A549 (cell line): ENCODE measurements around the gene SETD1B. TPM values are rescaled to one million over a fixed set of nuclear protein-coding genes. Genes with fewer than 3 reads are reported as not detected.

Source experiments
- ATAC-seq, 2 experiments: fragments of 200-7000 bp in 1 of 2; fragments of >200 bp in 1 of 2; cut with Nextera tagmentation in 1 of 2; cut with Tn5 transposase in 1 of 2; 3 replicates each; pipeline versions ENCODE4 v1.8.0 to v1.9.1; 2018 to 2020; ENCODE audit warnings: mild to moderate bottlenecking in 1 of 2, moderate library complexity in 1 of 2
- CTCF ChIA-PET: fragments of 300-600 bp; sonication (Branson Sonifier 250); formaldehyde crosslinking; extraction: SDS; loops from one replicate; lab custom pipeline; 2021; ENCODE audit warnings: antibody characterized with exemption, inconsistent platforms; lab: Yijun Ruan, JAX
- POLR2A ChIA-PET: fragments of 350-600 bp; formaldehyde crosslinking; extraction: SDS; loops from one replicate; lab custom pipeline; 2021; ENCODE audit warnings: antibody characterized with exemption, inconsistent platforms; lab: Yijun Ruan, JAX
- DNase-seq, 2 experiments: peaks; one replicate each; pipeline versions ENCODE4 v3.0.0 to v3.0.0-alpha.2; 2011 to 2016; ENCODE audit warnings: low read depth in 1 of 2, low spot score in 1 of 2
- FAIRE-seq: peaks from 2 replicates; lab custom pipeline; 2011; peaks lifted over from hg19 to GRCh38; lab: Jason Lieb, UNC
- H3K27ac ChIP-seq, 2 experiments: fragments of >200 bp; sonication (Bioruptor Twin); formaldehyde crosslinking; 3 replicates each; pipeline ENCODE4 v1.5.1; 2016 to 2017
- H3K4me1 ChIP-seq: fragments of >200 bp; sonication (Bioruptor Twin); formaldehyde crosslinking; 3 replicates; pipeline ENCODE4 v1.6.1; 2016
- H3K4me2 ChIP-seq: fragments of >200 bp; sonication (Bioruptor Twin); formaldehyde crosslinking; 3 replicates; pipeline ENCODE4 v1.6.1; 2016
- H3K4me3 ChIP-seq: fragments of >200 bp; sonication (Bioruptor Twin); formaldehyde crosslinking; 3 replicates; pipeline ENCODE4 v1.5.1; 2016
- H3K9me3 ChIP-seq: fragments of >200 bp; sonication (Bioruptor Twin); formaldehyde crosslinking; 3 replicates; pipeline ENCODE4 v1.6.1; 2016
- BHLHE40 ChIP-seq: IDR thresholded peaks from 2 replicates; pipeline ENCODE4 v1.6.1; 2012; ENCODE audit warnings: low read depth, low read length, inconsistent platforms
- CHD4 ChIP-seq: fragments of 200-600 bp; sonication (generic); IDR thresholded peaks from 2 replicates; pipeline ENCODE4 v1.6.1; 2016; ENCODE audit warnings: antibody characterized with exemption, mild to moderate bottlenecking, borderline replicate concordance
- EHMT2 ChIP-seq: fragments of 200-600 bp; sonication (generic); IDR thresholded peaks from 2 replicates; pipeline ENCODE4 v1.6.1; 2016; ENCODE audit warnings: antibody characterized with exemption, low read depth, mild to moderate bottlenecking, moderate library complexity
- GATA3 ChIP-seq: IDR thresholded peaks from 2 replicates; pipeline ENCODE4 v1.6.1; 2012; ENCODE audit warnings: borderline replicate concordance
- HEYL ChIP-seq: fragments of 250-450 bp; sonication (Bioruptor Pico); IDR thresholded peaks from 2 replicates; pipeline ENCODE4 v1.8.0; 2021; ENCODE audit warnings: mild to moderate bottlenecking, moderate library complexity
- HOXB5 ChIP-seq: fragments of 250-450 bp; sonication (Bioruptor Pico); IDR thresholded peaks from 2 replicates; pipeline ENCODE4 v1.5.0; 2020; ENCODE audit warnings: mild to moderate bottlenecking, moderate library complexity
- KDM1A ChIP-seq: fragments of 200-600 bp; sonication (generic); IDR thresholded peaks from 2 replicates; pipeline ENCODE4 v1.6.1; 2016; ENCODE audit warnings: low read depth, mild to moderate bottlenecking
- MAFK ChIP-seq: fragments of 450-650 bp; IDR thresholded peaks from 2 replicates; pipeline ENCODE4 v1.6.1; 2014; ENCODE audit not compliant: partially characterized antibody
- MYC ChIP-seq: IDR thresholded peaks from 2 replicates; pipeline ENCODE4 v1.6.1; 2012; ENCODE audit warnings: mild to moderate bottlenecking, inconsistent platforms, low read length, improper control_type of control experiment, borderline replicate concordance
- PHF8 ChIP-seq: fragments of 200-600 bp; sonication (generic); IDR thresholded peaks from 2 replicates; pipeline ENCODE4 v1.6.1; 2016; ENCODE audit warnings: low read depth, mild to moderate bottlenecking, antibody characterized with exemption, moderate library complexity, borderline replicate concordance
- RNF2 ChIP-seq: fragments of 200-600 bp; sonication (generic); IDR thresholded peaks from 2 replicates; pipeline ENCODE4 v1.6.1; 2016; ENCODE audit warnings: low read depth, mild to moderate bottlenecking, antibody characterized with exemption, moderate library complexity, borderline replicate concordance
- SREBF2 ChIP-seq: fragments of 450-650 bp; IDR thresholded peaks from 2 replicates; pipeline ENCODE4 v1.6.1; 2014; ENCODE audit warnings: mild to moderate bottlenecking, moderate library complexity
- ZC3H11A ChIP-seq: fragments of 450-650 bp; IDR thresholded peaks from 2 replicates; pipeline ENCODE4 v1.6.1; 2014; ENCODE audit warnings: antibody characterized with exemption, mild to moderate bottlenecking
- WGBS: methylation state at CpG from one replicate; pipeline ENCODE4 v1.1.6; 2017; ENCODE audit errors: missing lambda C conversion rate; 5-methylcytosine and 5-hydroxymethylcytosine counted together
- polyA plus RNA-seq, 4 experiments: library from polyadenylated mRNA; depleted of rRNA in 3 of 4; stranded (reverse); fragments of >200 nt; fragmentation: RNase III in 1 of 4; extraction: RNeasy Plus Mini Kit Qiagen cat#74134 plus additional on column Dnase treatment in 1 of 4; gene quantifications; 2 replicates in 3 of 4; 3 replicates in 1 of 4; pipeline ENCODE4 v1.2.3, GENCODE V29; 2011 to 2017
- TF ChIP-seq, protein P1 (sequence below): IDR thresholded peaks from 2 replicates; pipeline ENCODE4 v1.6.1; 2012; ENCODE audit warnings: low read depth, borderline replicate concordance
- TF ChIP-seq, protein P2 (sequence below): fragments of 200-600 bp; sonication (generic); IDR thresholded peaks from 2 replicates; pipeline ENCODE4 v1.6.1; 2016; ENCODE audit warnings: antibody characterized with exemption, mild to moderate bottlenecking, moderate library complexity
- TF ChIP-seq, protein P3 (sequence below): fragments of 250-450 bp; sonication (Bioruptor Pico); IDR thresholded peaks from 2 replicates; pipeline ENCODE4 v1.5.0; 2021; ENCODE audit warnings: mild to moderate bottlenecking, moderate library complexity, borderline replicate concordance
- TF ChIP-seq, protein P4 (sequence below): fragments of >200 bp; sonication (Bioruptor Twin); formaldehyde crosslinking; IDR thresholded peaks from 2 replicates; pipeline ENCODE4 v1.6.1; 2016
- TF ChIP-seq, protein P5 (sequence below): IDR thresholded peaks from 2 replicates; pipeline ENCODE4 v1.6.1; 2012
- TF ChIP-seq, protein P6 (sequence below): fragments of 250-450 bp; sonication (Bioruptor Pico); IDR thresholded peaks from 2 replicates; pipeline ENCODE4 v1.5.0; 2020; ENCODE audit warnings: low read depth, mild to moderate bottlenecking, moderate library complexity
- TF ChIP-seq, protein P7 (sequence below): fragments of >200 bp; sonication (Bioruptor Twin); formaldehyde crosslinking; IDR thresholded peaks from 3 replicates; pipeline ENCODE4 v1.5.1; 2016
- TF ChIP-seq, protein P8 (sequence below): fragments of 150-350 bp; IDR thresholded peaks from 2 replicates; pipeline ENCODE4 v1.6.1; 2014; ENCODE audit warnings: low read depth, mild to moderate bottlenecking, low read length

SETD1B gene
- polyA plus RNA-seq, 2 of the 4 experiments (the other 2 are of a cell fraction), result 1.1 to 8.6 TPM

DNA sequence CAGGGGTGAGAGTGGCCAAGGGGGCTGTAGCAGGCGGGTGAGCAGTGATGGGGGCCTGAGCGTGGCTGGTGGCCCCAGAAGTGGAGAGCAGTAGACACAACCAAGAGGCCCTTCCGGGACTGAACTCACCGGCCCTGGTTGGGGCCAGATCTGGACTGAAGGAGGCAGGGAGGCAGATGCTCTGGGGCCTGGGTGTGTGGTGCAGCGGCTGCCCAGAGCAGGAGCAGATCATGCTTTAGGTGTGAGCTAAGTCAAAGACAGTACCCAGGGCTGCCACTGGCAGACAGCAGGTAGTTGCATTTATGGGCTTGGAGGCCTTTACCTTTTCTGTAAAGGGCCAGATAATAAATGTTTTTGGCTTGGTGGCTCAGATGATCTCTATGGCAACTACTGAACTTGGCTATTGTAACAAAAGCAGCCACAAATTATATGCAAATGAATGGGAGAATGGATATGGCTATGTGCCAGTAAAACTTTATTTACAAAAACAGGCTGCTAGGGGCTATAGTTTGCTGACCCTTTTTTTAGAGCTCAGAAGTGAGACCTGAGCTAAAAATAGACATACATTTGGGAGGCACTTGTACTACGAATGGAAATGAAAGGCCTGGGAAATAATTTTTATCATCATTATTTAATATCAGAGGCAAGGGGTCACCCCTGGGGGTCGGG, 25.6 kb downstream of the SETD1B start:
- WGBS, result 88% methylated on average over 7 of the region's 7 CpGs
- ATAC-seq (peak; percentile 20 to 48; a peak in 2 of 6 replicates), FAIRE-seq (no peak)

DNA sequence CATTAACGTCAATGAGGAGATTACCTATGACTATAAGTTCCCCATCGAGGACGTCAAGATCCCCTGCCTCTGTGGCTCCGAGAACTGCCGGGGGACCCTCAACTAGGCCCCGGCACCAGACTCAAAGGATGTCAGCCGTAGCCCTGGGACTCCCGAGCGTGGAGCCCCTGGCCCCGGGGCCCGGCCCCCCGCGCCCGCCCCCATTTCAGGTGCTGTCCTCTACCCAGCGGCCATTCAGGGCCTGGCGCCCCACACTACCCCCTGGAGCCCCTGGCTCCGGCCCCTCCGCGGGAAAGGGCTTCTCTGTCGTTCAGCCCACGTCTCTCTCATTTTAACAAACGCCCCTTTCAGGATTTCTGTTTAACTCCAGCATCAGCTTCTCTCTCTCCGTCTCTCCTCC, 26.3 kb downstream of the SETD1B start:
- H3K4me3 ChIP-seq, result no peak overlapping the region
- H3K27ac ChIP-seq, result no peak overlapping the region
- FAIRE-seq, result no peak
- 93% methylated on average over 19 of the region's 23 CpGs for WGBS
- no peak overlapping the region for H3K4me2 ChIP-seq
- ATAC-seq, result no peak
- no peaks in the 10 kb centered on the region for H3K9me3 ChIP-seq
- no peaks in the 10 kb centered on the region for H3K4me1 ChIP-seq
- ChIA-PET POLR2A (no interaction called here), CTCF (interaction anchor here (72.2 kb wide), 1 partner anchor 44 kb away, joined by 2657 read pairs; the partner anchor contains the start of genes RHOF and SETD1B)
- DNase-seq, result no peak
- TF ChIP-seq, protein P1, sequence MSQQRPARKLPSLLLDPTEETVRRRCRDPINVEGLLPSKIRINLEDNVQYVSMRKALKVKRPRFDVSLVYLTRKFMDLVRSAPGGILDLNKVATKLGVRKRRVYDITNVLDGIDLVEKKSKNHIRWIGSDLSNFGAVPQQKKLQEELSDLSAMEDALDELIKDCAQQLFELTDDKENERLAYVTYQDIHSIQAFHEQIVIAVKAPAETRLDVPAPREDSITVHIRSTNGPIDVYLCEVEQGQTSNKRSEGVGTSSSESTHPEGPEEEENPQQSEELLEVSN, result no peak
- no peak for TF ChIP-seq MYC
- TF ChIP-seq SREBF2, result no peak
- TF ChIP-seq PHF8, result no peak
- TF ChIP-seq, protein P2, sequence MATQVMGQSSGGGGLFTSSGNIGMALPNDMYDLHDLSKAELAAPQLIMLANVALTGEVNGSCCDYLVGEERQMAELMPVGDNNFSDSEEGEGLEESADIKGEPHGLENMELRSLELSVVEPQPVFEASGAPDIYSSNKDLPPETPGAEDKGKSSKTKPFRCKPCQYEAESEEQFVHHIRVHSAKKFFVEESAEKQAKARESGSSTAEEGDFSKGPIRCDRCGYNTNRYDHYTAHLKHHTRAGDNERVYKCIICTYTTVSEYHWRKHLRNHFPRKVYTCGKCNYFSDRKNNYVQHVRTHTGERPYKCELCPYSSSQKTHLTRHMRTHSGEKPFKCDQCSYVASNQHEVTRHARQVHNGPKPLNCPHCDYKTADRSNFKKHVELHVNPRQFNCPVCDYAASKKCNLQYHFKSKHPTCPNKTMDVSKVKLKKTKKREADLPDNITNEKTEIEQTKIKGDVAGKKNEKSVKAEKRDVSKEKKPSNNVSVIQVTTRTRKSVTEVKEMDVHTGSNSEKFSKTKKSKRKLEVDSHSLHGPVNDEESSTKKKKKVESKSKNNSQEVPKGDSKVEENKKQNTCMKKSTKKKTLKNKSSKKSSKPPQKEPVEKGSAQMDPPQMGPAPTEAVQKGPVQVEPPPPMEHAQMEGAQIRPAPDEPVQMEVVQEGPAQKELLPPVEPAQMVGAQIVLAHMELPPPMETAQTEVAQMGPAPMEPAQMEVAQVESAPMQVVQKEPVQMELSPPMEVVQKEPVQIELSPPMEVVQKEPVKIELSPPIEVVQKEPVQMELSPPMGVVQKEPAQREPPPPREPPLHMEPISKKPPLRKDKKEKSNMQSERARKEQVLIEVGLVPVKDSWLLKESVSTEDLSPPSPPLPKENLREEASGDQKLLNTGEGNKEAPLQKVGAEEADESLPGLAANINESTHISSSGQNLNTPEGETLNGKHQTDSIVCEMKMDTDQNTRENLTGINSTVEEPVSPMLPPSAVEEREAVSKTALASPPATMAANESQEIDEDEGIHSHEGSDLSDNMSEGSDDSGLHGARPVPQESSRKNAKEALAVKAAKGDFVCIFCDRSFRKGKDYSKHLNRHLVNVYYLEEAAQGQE, result no peak
- TF ChIP-seq EHMT2, result no peak
- no peak for TF ChIP-seq KDM1A
- no peak for TF ChIP-seq GATA3
- no peak for TF ChIP-seq RNF2
- TF ChIP-seq HEYL (CRISPR knock-in tag), result no peak
- no peak for TF ChIP-seq MAFK
- TF ChIP-seq, protein P3, sequence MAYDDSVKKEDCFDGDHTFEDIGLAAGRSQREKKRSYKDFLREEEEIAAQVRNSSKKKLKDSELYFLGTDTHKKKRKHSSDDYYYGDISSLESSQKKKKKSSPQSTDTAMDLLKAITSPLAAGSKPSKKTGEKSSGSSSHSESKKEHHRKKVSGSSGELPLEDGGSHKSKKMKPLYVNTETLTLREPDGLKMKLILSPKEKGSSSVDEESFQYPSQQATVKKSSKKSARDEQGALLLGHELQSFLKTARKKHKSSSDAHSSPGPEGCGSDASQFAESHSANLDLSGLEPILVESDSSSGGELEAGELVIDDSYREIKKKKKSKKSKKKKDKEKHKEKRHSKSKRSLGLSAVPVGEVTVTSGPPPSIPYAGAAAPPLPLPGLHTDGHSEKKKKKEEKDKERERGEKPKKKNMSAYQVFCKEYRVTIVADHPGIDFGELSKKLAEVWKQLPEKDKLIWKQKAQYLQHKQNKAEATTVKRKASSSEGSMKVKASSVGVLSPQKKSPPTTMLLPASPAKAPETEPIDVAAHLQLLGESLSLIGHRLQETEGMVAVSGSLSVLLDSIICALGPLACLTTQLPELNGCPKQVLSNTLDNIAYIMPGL (CRISPR knock-in tag), result no peak
- TF ChIP-seq, protein P4, sequence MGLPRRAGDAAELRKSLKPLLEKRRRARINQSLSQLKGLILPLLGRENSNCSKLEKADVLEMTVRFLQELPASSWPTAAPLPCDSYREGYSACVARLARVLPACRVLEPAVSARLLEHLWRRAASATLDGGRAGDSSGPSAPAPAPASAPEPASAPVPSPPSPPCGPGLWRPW, result no peak
- TF ChIP-seq, protein P5, sequence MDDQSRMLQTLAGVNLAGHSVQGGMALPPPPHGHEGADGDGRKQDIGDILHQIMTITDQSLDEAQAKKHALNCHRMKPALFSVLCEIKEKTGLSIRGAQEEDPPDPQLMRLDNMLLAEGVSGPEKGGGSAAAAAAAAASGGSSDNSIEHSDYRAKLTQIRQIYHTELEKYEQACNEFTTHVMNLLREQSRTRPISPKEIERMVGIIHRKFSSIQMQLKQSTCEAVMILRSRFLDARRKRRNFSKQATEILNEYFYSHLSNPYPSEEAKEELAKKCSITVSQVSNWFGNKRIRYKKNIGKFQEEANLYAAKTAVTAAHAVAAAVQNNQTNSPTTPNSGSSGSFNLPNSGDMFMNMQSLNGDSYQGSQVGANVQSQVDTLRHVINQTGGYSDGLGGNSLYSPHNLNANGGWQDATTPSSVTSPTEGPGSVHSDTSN, result no peak
- TF ChIP-seq HOXB5 (CRISPR knock-in tag), result no peak

More for the DNA sequence above, 25.6 kb downstream of the SETD1B start:
- no peak overlapping the region for H3K27ac ChIP-seq
- H3K4me1 ChIP-seq, result no peaks in the 10 kb centered on the region
- H3K4me2 ChIP-seq, result no peak overlapping the region
- no peaks in the 10 kb centered on the region for H3K9me3 ChIP-seq
- no peak for DNase-seq
- TF ChIP-seq, protein P6, sequence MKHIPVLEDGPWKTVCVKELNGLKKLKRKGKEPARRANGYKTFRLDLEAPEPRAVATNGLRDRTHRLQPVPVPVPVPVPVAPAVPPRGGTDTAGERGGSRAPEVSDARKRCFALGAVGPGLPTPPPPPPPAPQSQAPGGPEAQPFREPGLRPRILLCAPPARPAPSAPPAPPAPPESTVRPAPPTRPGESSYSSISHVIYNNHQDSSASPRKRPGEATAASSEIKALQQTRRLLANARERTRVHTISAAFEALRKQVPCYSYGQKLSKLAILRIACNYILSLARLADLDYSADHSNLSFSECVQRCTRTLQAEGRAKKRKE (CRISPR knock-in tag), result no peak
- TF ChIP-seq ZC3H11A (no peak), BHLHE40 (no peak), MYC (no peak), CHD4 (no peak)
- TF ChIP-seq, protein P4, result no peak
- TF ChIP-seq, protein P7, sequence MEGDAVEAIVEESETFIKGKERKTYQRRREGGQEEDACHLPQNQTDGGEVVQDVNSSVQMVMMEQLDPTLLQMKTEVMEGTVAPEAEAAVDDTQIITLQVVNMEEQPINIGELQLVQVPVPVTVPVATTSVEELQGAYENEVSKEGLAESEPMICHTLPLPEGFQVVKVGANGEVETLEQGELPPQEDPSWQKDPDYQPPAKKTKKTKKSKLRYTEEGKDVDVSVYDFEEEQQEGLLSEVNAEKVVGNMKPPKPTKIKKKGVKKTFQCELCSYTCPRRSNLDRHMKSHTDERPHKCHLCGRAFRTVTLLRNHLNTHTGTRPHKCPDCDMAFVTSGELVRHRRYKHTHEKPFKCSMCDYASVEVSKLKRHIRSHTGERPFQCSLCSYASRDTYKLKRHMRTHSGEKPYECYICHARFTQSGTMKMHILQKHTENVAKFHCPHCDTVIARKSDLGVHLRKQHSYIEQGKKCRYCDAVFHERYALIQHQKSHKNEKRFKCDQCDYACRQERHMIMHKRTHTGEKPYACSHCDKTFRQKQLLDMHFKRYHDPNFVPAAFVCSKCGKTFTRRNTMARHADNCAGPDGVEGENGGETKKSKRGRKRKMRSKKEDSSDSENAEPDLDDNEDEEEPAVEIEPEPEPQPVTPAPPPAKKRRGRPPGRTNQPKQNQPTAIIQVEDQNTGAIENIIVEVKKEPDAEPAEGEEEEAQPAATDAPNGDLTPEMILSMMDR, result no peak
- TF ChIP-seq, protein P8, sequence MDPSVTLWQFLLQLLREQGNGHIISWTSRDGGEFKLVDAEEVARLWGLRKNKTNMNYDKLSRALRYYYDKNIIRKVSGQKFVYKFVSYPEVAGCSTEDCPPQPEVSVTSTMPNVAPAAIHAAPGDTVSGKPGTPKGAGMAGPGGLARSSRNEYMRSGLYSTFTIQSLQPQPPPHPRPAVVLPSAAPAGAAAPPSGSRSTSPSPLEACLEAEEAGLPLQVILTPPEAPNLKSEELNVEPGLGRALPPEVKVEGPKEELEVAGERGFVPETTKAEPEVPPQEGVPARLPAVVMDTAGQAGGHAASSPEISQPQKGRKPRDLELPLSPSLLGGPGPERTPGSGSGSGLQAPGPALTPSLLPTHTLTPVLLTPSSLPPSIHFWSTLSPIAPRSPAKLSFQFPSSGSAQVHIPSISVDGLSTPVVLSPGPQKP, result no peak
- no peak overlapping the region for H3K4me3 ChIP-seq
- POLR2A ChIA-PET, result no interaction called here
- CTCF ChIA-PET, result interaction anchor here (72.2 kb wide), 1 partner anchor 44 kb away, joined by 2657 read pairs; the partner anchor contains the start of genes RHOF and SETD1B
